K562 (cell line): Measurements from ENCODE around the gene ATP1A3. TPM values are rescaled to one million over a fixed set of nuclear protein-coding genes. Genes with fewer than 3 reads are reported as not detected.
A peak's percentile ranks its signal among the peaks of the same experiment; 100 is the strongest.

Experiments used
- ATF1 ChIP-seq, 2 experiments: fragments of 450-650 bp in 1 of 2; IDR thresholded peaks; 2 replicates each; pipeline ENCODE4 v1.6.1; 2016; ENCODE audit warnings: missing compliant biosample characterization in 1 of 2, missing genetic modification characterization in 1 of 2
- ELK1 ChIP-seq: sonication (generic); formaldehyde crosslinking; IDR thresholded peaks from 2 replicates; pipeline ENCODE4 v1.8.1; 2022; ENCODE audit warnings: missing genetic modification reagents
- FOXJ2 ChIP-seq: fragments of 200-800 bp; sonication (Bioruptor generic); IDR thresholded peaks from 2 replicates; pipeline ENCODE4 v1.6.1; 2016; ENCODE audit warnings: missing genetic modification characterization, missing compliant biosample characterization
- GTF2E2 ChIP-seq: fragments of 200-800 bp; sonication (Bioruptor generic); IDR thresholded peaks from 2 replicates; pipeline ENCODE4 v1.6.1; 2016; ENCODE audit warnings: missing genetic modification characterization, missing compliant biosample characterization
- HMBOX1 ChIP-seq: sonication (generic); IDR thresholded peaks from 2 replicates; pipeline ENCODE4 v1.6.1; 2016
- HNRNPH1 ChIP-seq: fragments of 200-400 bp; formaldehyde crosslinking; optimal IDR thresholded peaks from 2 replicates; pipeline ENCODE3; 2017; ENCODE audit warnings: low read depth, mild to moderate bottlenecking, low read length, moderate library complexity
- KLF10 ChIP-seq: fragments of 250-450 bp; sonication (Bioruptor Pico); IDR thresholded peaks from 2 replicates; pipeline ENCODE4 v1.6.1; 2021; ENCODE audit warnings: matching md5 sums
- NKRF ChIP-seq: fragments of 450-650 bp; IDR thresholded peaks from 2 replicates; pipeline ENCODE4 v1.6.1; 2016; ENCODE audit warnings: borderline replicate concordance
- NR2C2 ChIP-seq, 2 experiments: fragments of 200-800 bp in 1 of 2; sonication (Bioruptor generic) in 1 of 2; sonication (generic) in 1 of 2; formaldehyde crosslinking in 1 of 2; IDR thresholded peaks; 2 replicates each; pipeline versions ENCODE4 v1.6.1 to v1.8.0; 2016 to 2022; ENCODE audit warnings: mild to moderate bottlenecking in 1 of 2, missing compliant biosample characterization in 1 of 2, missing genetic modification characterization in 1 of 2, missing genetic modification reagents in 1 of 2
- OTX1 ChIP-seq: fragments of 450-650 bp; formaldehyde crosslinking; IDR thresholded peaks from 2 replicates; pipeline ENCODE4 v1.4.0; 2022; ENCODE audit warnings: mild to moderate bottlenecking
- PRDM10 ChIP-seq: fragments of 450-650 bp; IDR thresholded peaks from 2 replicates; pipeline ENCODE4 v1.6.1; 2018; ENCODE audit not compliant: partially characterized antibody
- SRSF3 ChIP-seq: fragments of 200-400 bp; formaldehyde crosslinking; IDR thresholded peaks from 2 replicates; pipeline ENCODE4 v1.6.1; 2016; ENCODE audit warnings: mild to moderate bottlenecking, low read length, moderate library complexity; ENCODE audit not compliant: insufficient read depth
- TSC22D4 ChIP-seq: fragments of 450-650 bp; IDR thresholded peaks from 2 replicates; pipeline ENCODE4 v1.6.1; 2016; ENCODE audit warnings: missing genetic modification characterization, missing biosample characterization, control low read depth
- ZBTB2 ChIP-seq: fragments of 450-650 bp; IDR thresholded peaks from 2 replicates; pipeline ENCODE4 v1.6.1; 2016; ENCODE audit warnings: antibody characterized with exemption
- ZNF253 ChIP-seq: fragments of 250-450 bp; sonication (Bioruptor Pico); conservative IDR thresholded peaks from 2 replicates; pipeline ENCODE4 v1.6.1; 2021; ENCODE audit warnings: mild to moderate bottlenecking
- polyA plus RNA-seq, 8 experiments: library from polyadenylated mRNA; depleted of rRNA in 4 of 8; stranded (reverse) in 5 of 8; unstranded in 3 of 8; fragments of >200 nt; fragmentation: Nextera tagmentation in 2 of 8; fragmentation: Illumina TruSeq in 1 of 8; extraction: Ambion mirVana in 2 of 8; extraction: Trizol in 1 of 8; gene quantifications; 2 replicates each; pipeline versions ENCODE4 v1.2.1 to v1.2.3, GENCODE V29; 2011 to 2014; ENCODE audit warnings: inconsistent platforms in 1 of 8, missing spikeins in 1 of 8
- total RNA-seq, 7 experiments: library from RNA; depleted of rRNA in 6 of 7; stranded (reverse); fragments of >200 nt in 6 of 7; fragmentation: Illumina TruSeq in 2 of 7; extraction: Trizol in 2 of 7; gene quantifications; 2 replicates each; pipeline versions ENCODE4 v1.2.1 to v1.2.3, GENCODE V29; 2011 to 2021; ENCODE audit warnings: low replicate concordance in 1 of 7

ATP1A3 gene
- total and polyA plus RNA-seq, 9 of the 15 experiments (the other 6 are each of a cell fraction or from before 2014, with no cell fraction given) = 0.03 to 1.0 (median 0.17) TPM; not detected in 3

GRCh38 chr19:42010245-42011126 is 16.5 kb upstream of the ATP1A3 start (continued):
- TF ChIP-seq GTF2E2 = 0 out of 2 replicates have a peak, but pooled peaks have one; percentile 5
- no peak for TF ChIP-seq KLF10 (CRISPR knock-in tag)
- no peak for TF ChIP-seq NR2C2 (CRISPR knock-in tag; IDR thresholded peaks at IDR 0.05)
- TF ChIP-seq NR2C2 (tag; IDR thresholded peaks at IDR 0.05) = peak; percentile 59
- TF ChIP-seq ZBTB2 = no peak
- peak; percentile 79 for TF ChIP-seq FOXJ2 (tag)
- TF ChIP-seq TSC22D4 (tag) = no peak
- no peak for TF ChIP-seq ATF1 (CRISPR knock-in tag; IDR thresholded peaks at IDR 0.05)
- no peak; the same call in 1 of the 2 replicates for TF ChIP-seq ATF1 (tag; IDR thresholded peaks at IDR 0.05)
- TF ChIP-seq NKRF = no peak
- no peak for TF ChIP-seq HNRNPH1
- no peak for TF ChIP-seq SRSF3
- peak; percentile 49; the same call in 1 of the 2 replicates for TF ChIP-seq OTX1 (CRISPR knock-in tag)
- no peak for TF ChIP-seq HMBOX1
- no peak for TF ChIP-seq ZNF253 (CRISPR knock-in tag)
- peak; percentile 23 for TF ChIP-seq PRDM10
- no peak for TF ChIP-seq ELK1 (CRISPR knock-in tag)
